OCI-LY7 (cell line): ENCODE data around the gene ACAN. TPM values are rescaled to one million over a fixed set of nuclear protein-coding genes. Genes with fewer than 3 reads are reported as not detected.

Experiments used
- BruUV-seq: library from RNA; stranded (reverse); fragments of 400-500 nt; replicated peaks from 2 replicates; lab custom pipeline; 2021; lab: Mats Ljungman, UMichigan
- CTCF ChIA-PET: fragments of 300-600 bp; sonication (Branson Sonifier 250); formaldehyde crosslinking; loops from one replicate; lab custom pipeline; 2022; ENCODE audit warnings: antibody characterized with exemption; ENCODE audit not compliant: unreplicated experiment; lab: Charles Lee
- POLR2A ChIA-PET: fragments of 300-600 bp; sonication (Branson Sonifier 250); formaldehyde crosslinking; loops from one replicate; lab custom pipeline; 2022; ENCODE audit warnings: antibody characterized with exemption; lab: Charles Lee
- DNase-seq: peaks from one replicate; pipeline ENCODE4 v3.0.0-alpha.2; 2015; ENCODE audit warnings: low spot score
- H2AFZ ChIP-seq: fragments of 200-600 bp; sonication (generic), shearing (Covaris generic); 2 replicates; pipeline ENCODE4 v1.6.1; 2014; ENCODE audit warnings: mild to moderate bottlenecking, antibody characterized with exemption, low read length, moderate library complexity
- H3K27ac ChIP-seq: fragments of 200-600 bp; sonication (generic); 2 replicates; pipeline ENCODE4 v1.5.1; 2014; ENCODE audit warnings: mixed run types, low read depth, mild to moderate bottlenecking, moderate library complexity, low read length, inconsistent platforms; ENCODE audit not compliant: poor library complexity, severe bottlenecking
- H3K36me3 ChIP-seq: fragments of 200-600 bp; sonication (generic); 2 replicates; pipeline ENCODE4 v1.6.1; 2014; ENCODE audit warnings: mild to moderate bottlenecking, antibody characterized with exemption, low read length, moderate library complexity, mixed read lengths; ENCODE audit not compliant: insufficient read depth
- H3K4me1 ChIP-seq: fragments of 200-600 bp; sonication (generic); 2 replicates; pipeline ENCODE4 v1.5.1; 2014; ENCODE audit warnings: mild to moderate bottlenecking, low read length; ENCODE audit not compliant: insufficient read depth, poor library complexity, severe bottlenecking
- H3K4me2 ChIP-seq: fragments of 200-600 bp; sonication (generic); 2 replicates; pipeline ENCODE4 v1.6.1; 2014; ENCODE audit warnings: mild to moderate bottlenecking, low read length
- H3K4me3 ChIP-seq: fragments of 200-600 bp; sonication (generic); 2 replicates; pipeline ENCODE4 v1.5.1; 2014; ENCODE audit warnings: mild to moderate bottlenecking, low read depth, low read length; ENCODE audit not compliant: poor library complexity, severe bottlenecking
- H3K79me2 ChIP-seq: fragments of 200-600 bp; sonication (generic); 2 replicates; pipeline ENCODE4 v1.6.1; 2016; ENCODE audit warnings: low read depth, mild to moderate bottlenecking, low read length, moderate library complexity, mixed read lengths; ENCODE audit not compliant: insufficient read depth
- H3K9me2 ChIP-seq: fragments of 200-600 bp; sonication (generic); 2 replicates; pipeline ENCODE4 v1.6.1; 2016; ENCODE audit warnings: mild to moderate bottlenecking, low read length, mixed read lengths; ENCODE audit not compliant: insufficient read depth
- H3K9me3 ChIP-seq: fragments of 200-600 bp; sonication (generic); 2 replicates; pipeline ENCODE4 v1.6.1; 2014; ENCODE audit warnings: mild to moderate bottlenecking, mixed run types, low read length, mixed read lengths
- H4K20me1 ChIP-seq: fragments of 200-600 bp; sonication (generic); 2 replicates; pipeline ENCODE4 v1.6.1; 2014; ENCODE audit warnings: mild to moderate bottlenecking, antibody characterized with exemption, low read length, moderate library complexity, mixed read lengths; ENCODE audit not compliant: insufficient read depth
- EZH2phosphoT487 ChIP-seq: fragments of 200-600 bp; sonication (generic); IDR thresholded peaks from 2 replicates; pipeline ENCODE4 v1.6.1; 2018; ENCODE audit warnings: low read depth, borderline replicate concordance, mild to moderate bottlenecking, mixed run types, antibody characterized with exemption, low read length, moderate library complexity, mixed read lengths
- intact Hi-C: fragments of 100-400 bp; cut with micrococcal nuclease; formaldehyde crosslinking; loops from one replicate; pipeline ENCODE4 v1.10.0; 2022; ENCODE audit not compliant: unreplicated experiment
- total RNA-seq, 2 experiments: library from RNA; depleted of rRNA in 1 of 2; stranded (reverse); fragments of >200 nt in 1 of 2; shearing (Covaris generic) in 1 of 2; gene quantifications; 2 replicates each; pipeline ENCODE4 v1.2.3, GENCODE V29; 2014 to 2022
- TF ChIP-seq, protein P1 (sequence below): fragments of 200-600 bp; sonication (generic); conservative IDR thresholded peaks from 2 replicates; pipeline ENCODE4 v1.5.1; 2014; ENCODE audit warnings: mild to moderate bottlenecking, antibody characterized with exemption, low read length, moderate library complexity, mixed read lengths

The ACAN gene
- total RNA-seq, 2 experiments from 2014 or later = not detected

DNA sequence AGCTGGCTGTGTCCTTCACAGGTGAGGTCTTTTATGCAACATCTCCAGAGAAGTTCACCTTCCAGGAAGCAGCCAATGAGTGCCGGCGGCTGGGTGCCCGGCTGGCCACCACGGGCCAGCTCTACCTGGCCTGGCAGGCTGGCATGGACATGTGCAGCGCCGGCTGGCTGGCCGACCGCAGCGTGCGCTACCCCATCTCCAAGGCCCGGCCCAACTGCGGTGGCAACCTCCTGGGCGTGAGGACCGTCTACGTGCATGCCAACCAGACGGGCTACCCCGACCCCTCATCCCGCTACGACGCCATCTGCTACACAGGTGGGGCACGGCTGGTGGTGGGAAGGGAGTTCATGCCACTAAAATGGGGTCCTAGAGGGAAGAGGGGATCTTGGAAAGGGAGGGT, 40.1 kb downstream of the ACAN start:
- Histone ChIP-seq H3K9me3 (no peaks in the 10 kb centered on the region), H3K4me3 (no peak overlapping the region), H3K36me3 (no peaks in the 10 kb centered on the region), H3K4me2 (no peak overlapping the region), H3K9me2 (no peaks in the 10 kb centered on the region), H2AFZ (no peak overlapping the region), H3K27ac (no peak overlapping the region), H3K79me2 (no peaks in the 10 kb centered on the region), H3K4me1 (no peaks in the 10 kb centered on the region), H4K20me1 (no peaks in the 10 kb centered on the region)
- POLR2A ChIA-PET = no interaction called here
- TF ChIP-seq, protein P1, sequence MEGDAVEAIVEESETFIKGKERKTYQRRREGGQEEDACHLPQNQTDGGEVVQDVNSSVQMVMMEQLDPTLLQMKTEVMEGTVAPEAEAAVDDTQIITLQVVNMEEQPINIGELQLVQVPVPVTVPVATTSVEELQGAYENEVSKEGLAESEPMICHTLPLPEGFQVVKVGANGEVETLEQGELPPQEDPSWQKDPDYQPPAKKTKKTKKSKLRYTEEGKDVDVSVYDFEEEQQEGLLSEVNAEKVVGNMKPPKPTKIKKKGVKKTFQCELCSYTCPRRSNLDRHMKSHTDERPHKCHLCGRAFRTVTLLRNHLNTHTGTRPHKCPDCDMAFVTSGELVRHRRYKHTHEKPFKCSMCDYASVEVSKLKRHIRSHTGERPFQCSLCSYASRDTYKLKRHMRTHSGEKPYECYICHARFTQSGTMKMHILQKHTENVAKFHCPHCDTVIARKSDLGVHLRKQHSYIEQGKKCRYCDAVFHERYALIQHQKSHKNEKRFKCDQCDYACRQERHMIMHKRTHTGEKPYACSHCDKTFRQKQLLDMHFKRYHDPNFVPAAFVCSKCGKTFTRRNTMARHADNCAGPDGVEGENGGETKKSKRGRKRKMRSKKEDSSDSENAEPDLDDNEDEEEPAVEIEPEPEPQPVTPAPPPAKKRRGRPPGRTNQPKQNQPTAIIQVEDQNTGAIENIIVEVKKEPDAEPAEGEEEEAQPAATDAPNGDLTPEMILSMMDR = no peak
- no peak for TF ChIP-seq EZH2phosphoT487
- DNase-seq = no peak
- BruUV-seq = no TSS peak
- intact Hi-C loops = no loop called here
- CTCF ChIA-PET = interaction anchor here (0.6 kb wide), 1 partner anchor 355 kb away, joined by 3 read pairs; no protein-coding TSS in a partner anchor

DNA sequence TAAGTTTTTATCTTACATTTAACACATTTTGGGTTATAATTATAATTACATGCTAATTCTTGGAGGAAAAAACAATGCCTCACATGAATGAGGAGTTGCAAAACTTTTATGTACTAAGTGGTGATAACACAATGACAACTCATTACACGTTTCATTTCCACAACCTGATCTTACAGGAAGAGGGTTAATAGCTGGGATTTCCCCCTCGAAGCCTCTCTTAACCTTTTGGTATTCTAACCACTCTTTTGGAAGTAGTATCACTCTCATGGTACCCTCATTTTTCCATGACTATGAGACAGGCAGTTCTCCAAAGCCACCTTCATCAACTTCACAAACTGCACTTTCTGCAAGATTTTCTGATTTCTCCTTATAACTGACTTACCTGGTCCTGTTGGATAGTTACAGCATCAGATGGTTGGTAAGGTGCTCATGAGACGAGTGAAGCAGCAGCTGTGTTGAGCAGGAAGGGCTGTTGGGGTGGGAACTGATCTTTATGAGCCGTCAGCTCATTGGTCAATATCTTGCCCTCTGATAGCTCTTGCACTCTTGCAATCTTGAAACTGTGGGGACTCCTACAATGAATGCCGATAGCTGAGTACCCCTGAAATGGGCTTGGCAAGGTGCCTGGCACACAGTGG, 41.6 kb downstream of the ACAN start:
- Histone ChIP-seq H3K9me2 (no peaks in the 10 kb centered on the region), H3K4me2 (no peak overlapping the region), H3K36me3 (no peaks in the 10 kb centered on the region), H3K4me1 (no peaks in the 10 kb centered on the region), H3K79me2 (no peaks in the 10 kb centered on the region), H2AFZ (no peak overlapping the region), H3K27ac (no peak overlapping the region), H3K4me3 (no peak overlapping the region), H3K9me3 (no peaks in the 10 kb centered on the region), H4K20me1 (no peaks in the 10 kb centered on the region)
- TF ChIP-seq, protein P1 = no peak
- TF ChIP-seq EZH2phosphoT487 = no peak
- BruUV-seq = no TSS peak
- CTCF ChIA-PET = no interaction called here
- POLR2A ChIA-PET = interaction anchor here (0.7 kb wide), 1 partner anchor 129 kb away, joined by 5 read pairs; no protein-coding TSS in a partner anchor
- intact Hi-C loops = no loop called here
- no peak for DNase-seq

DNA sequence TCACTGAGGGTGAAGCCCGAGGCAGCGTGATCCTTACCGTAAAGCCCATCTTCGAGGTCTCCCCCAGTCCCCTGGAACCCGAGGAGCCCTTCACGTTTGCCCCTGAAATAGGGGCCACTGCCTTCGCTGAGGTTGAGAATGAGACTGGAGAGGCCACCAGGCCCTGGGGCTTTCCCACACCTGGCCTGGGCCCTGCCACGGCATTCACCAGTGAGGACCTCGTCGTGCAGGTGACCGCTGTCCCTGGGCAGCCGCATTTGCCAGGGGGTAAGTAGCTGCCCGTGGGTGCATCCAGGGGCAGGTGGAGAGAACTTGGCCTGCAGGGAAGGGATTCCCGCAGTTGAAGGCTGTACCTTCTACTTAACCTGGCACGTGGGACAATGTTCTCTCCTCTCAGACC, 42.4 kb downstream of the ACAN start:
- H3K4me2 ChIP-seq = no peak overlapping the region
- TF ChIP-seq, protein P1 = no peak
- TF ChIP-seq EZH2phosphoT487 = no peak
- no peak for DNase-seq
- CTCF ChIA-PET = no interaction called here
- intact Hi-C loops = no loop called here
- no peaks in the 10 kb centered on the region for H3K36me3 ChIP-seq
- no peaks in the 10 kb centered on the region for H3K9me3 ChIP-seq
- H3K4me1 ChIP-seq = no peaks in the 10 kb centered on the region
- no TSS peak for BruUV-seq
- no peaks in the 10 kb centered on the region for H4K20me1 ChIP-seq
- POLR2A ChIA-PET = no interaction called here
- H3K79me2 ChIP-seq = no peaks in the 10 kb centered on the region
- H3K4me3 ChIP-seq = no peak overlapping the region
- H2AFZ ChIP-seq = no peak overlapping the region
- H3K27ac ChIP-seq = no peak overlapping the region
- H3K9me2 ChIP-seq = no peaks in the 10 kb centered on the region
